GM12878 (cell line): ENCODE data around the gene ANO2. TPM values are rescaled to one million over a fixed set of nuclear protein-coding genes. Genes with fewer than 3 reads are reported as not detected.

ENCODE experiments used
- ATAC-seq: fragments of 200-7000 bp; cut with Tn5 transposase; 3 replicates; pipeline ENCODE4 v1.9.1; 2020; ENCODE audit warnings: mild to moderate bottlenecking, moderate library complexity
- BruUV-seq: library from RNA; stranded (reverse); fragments of 400-500 nt; replicated peaks from 2 replicates; lab custom pipeline; 2021; lab: Mats Ljungman, UMichigan
- CTCF ChIA-PET: fragments of 300-600 bp; sonication (Branson Sonifier 250); formaldehyde crosslinking; extraction: SDS; loops from one replicate; lab custom pipeline; 2021; ENCODE audit warnings: inconsistent platforms; lab: Yijun Ruan, JAX
- POLR2A ChIA-PET: fragments of 350-600 bp; formaldehyde crosslinking; extraction: SDS; loops from one replicate; lab custom pipeline; 2021; ENCODE audit warnings: inconsistent platforms; lab: Charles Lee
- RAD21 ChIA-PET: fragments of 300-600 bp; sonication (Branson Sonifier 250); formaldehyde crosslinking; loops from one replicate; lab custom pipeline; 2023; ENCODE audit warnings: antibody characterized with exemption; ENCODE audit not compliant: unreplicated experiment; lab: Charles Lee
- SMC1A ChIA-PET: fragments of 300-600 bp; sonication (Branson Sonifier 250); formaldehyde crosslinking; loops from one replicate; lab custom pipeline; 2023; ENCODE audit not compliant: unreplicated experiment, uncharacterized antibody; lab: Charles Lee
- DNase-seq: peaks from one replicate; pipeline ENCODE4 v3.0.0-alpha.2; 2011; ENCODE audit warnings: low read depth, low spot score
- FAIRE-seq: peaks from 3 replicates; lab custom pipeline; 2011; peaks lifted over from hg19 to GRCh38; lab: Jason Lieb, UNC
- H2AFZ ChIP-seq: 2 replicates; pipeline ENCODE4 v1.6.0; 2011; ENCODE audit warnings: low read depth, low read length, control low read depth; ENCODE audit not compliant: control insufficient read depth
- H3K27ac ChIP-seq: 2 replicates; pipeline ENCODE4 v1.5.1; 2011; ENCODE audit warnings: control low read depth; ENCODE audit not compliant: control insufficient read depth, insufficient read depth
- H3K27me3 ChIP-seq, 2 experiments: replicated peaks in 1 of 2; 2 replicates each; pipeline versions ENCODE4 v1.6.0 to v1.6.1; 2011; ENCODE audit warnings: low read length in 1 of 2; ENCODE audit not compliant: control insufficient read depth in 2 of 2, insufficient read depth in 2 of 2
- H3K36me3 ChIP-seq, 2 experiments: 2 replicates each; pipeline ENCODE4 v1.5.1; 2011; ENCODE audit warnings: low read length in 1 of 2; ENCODE audit not compliant: control insufficient read depth in 2 of 2, insufficient read depth in 2 of 2
- H3K4me1 ChIP-seq: 2 replicates; pipeline ENCODE4 v1.6.1; 2011; ENCODE audit warnings: mild to moderate bottlenecking, low read length, moderate library complexity, mixed read lengths; ENCODE audit not compliant: control insufficient read depth, insufficient read depth
- H3K4me2 ChIP-seq: 2 replicates; pipeline ENCODE4 v1.6.0; 2011; ENCODE audit warnings: control low read depth; ENCODE audit not compliant: control insufficient read depth, insufficient read depth
- H3K4me3 ChIP-seq: fragments of 200-600 bp; sonication (generic); 2 replicates; pipeline ENCODE4 v1.5.1; 2016
- H3K79me2 ChIP-seq: 2 replicates; pipeline ENCODE4 v1.6.0; 2011; ENCODE audit warnings: low read length; ENCODE audit not compliant: control insufficient read depth, insufficient read depth
- H3K9ac ChIP-seq: 2 replicates; pipeline ENCODE4 v1.8.0; 2011; ENCODE audit warnings: low read length, control low read depth, mixed read lengths; ENCODE audit not compliant: control insufficient read depth, insufficient read depth
- H3K9me3 ChIP-seq: replicated peaks from 3 replicates; pipeline ENCODE4 v1.5.1; 2011; ENCODE audit warnings: mild to moderate bottlenecking, low read length; ENCODE audit not compliant: control insufficient read depth, insufficient read depth
- H4K20me1 ChIP-seq: 2 replicates; pipeline ENCODE4 v1.6.0; 2011; ENCODE audit not compliant: control insufficient read depth, insufficient read depth
- ASH2L ChIP-seq: fragments of 300-600, 200-600 bp; sonication (generic); IDR thresholded peaks from 2 replicates; pipeline ENCODE4 v1.6.1; 2017; ENCODE audit warnings: low read depth, mild to moderate bottlenecking, borderline replicate concordance
- BACH1 ChIP-seq: fragments of 450-650 bp; IDR thresholded peaks from 2 replicates; pipeline ENCODE4 v1.6.1; 2017; ENCODE audit warnings: mild to moderate bottlenecking, borderline replicate concordance
- CBX3 ChIP-seq: fragments of 200-600 bp; sonication (generic); IDR thresholded peaks from 2 replicates; pipeline ENCODE4 v1.6.1; 2016; ENCODE audit warnings: low read depth, borderline replicate concordance
- CHD4 ChIP-seq: fragments of 200-600 bp; sonication (generic); IDR thresholded peaks from 2 replicates; pipeline ENCODE4 v1.6.1; 2016; ENCODE audit warnings: mild to moderate bottlenecking
- CREM ChIP-seq: IDR thresholded peaks from 2 replicates; pipeline ENCODE4 v1.6.1; 2014; ENCODE audit warnings: antibody characterized with exemption, low read depth
- DPF2 ChIP-seq: fragments of 450-650 bp; IDR thresholded peaks from 2 replicates; pipeline ENCODE4 v1.6.1; 2017; ENCODE audit warnings: mild to moderate bottlenecking
- GABPA ChIP-seq: IDR thresholded peaks from 2 replicates; pipeline ENCODE4 v1.6.1; 2014; ENCODE audit warnings: antibody characterized with exemption, low read depth, mild to moderate bottlenecking, inconsistent platforms
- KLF5 ChIP-seq: fragments of 450-650 bp; IDR thresholded peaks from 2 replicates; pipeline ENCODE4 v1.6.1; 2014; ENCODE audit warnings: mild to moderate bottlenecking; ENCODE audit not compliant: partially characterized antibody
- MTA2 ChIP-seq: fragments of 450-650 bp; IDR thresholded peaks from 2 replicates; pipeline ENCODE4 v1.6.1; 2016; ENCODE audit warnings: low read depth, mild to moderate bottlenecking, moderate library complexity
- NFIC ChIP-seq: IDR thresholded peaks from 2 replicates; pipeline ENCODE4 v1.6.1; 2012; ENCODE audit warnings: low read depth, mild to moderate bottlenecking, inconsistent platforms, low read length, moderate library complexity
- POU2F2 ChIP-seq: IDR thresholded peaks from 3 replicates; pipeline ENCODE4 v1.6.1; 2011; ENCODE audit warnings: low read depth, mild to moderate bottlenecking, low read length, borderline replicate concordance
- RB1 ChIP-seq: fragments of 450-650 bp; formaldehyde crosslinking; IDR thresholded peaks from 2 replicates; pipeline ENCODE4 v1.6.1; 2017; ENCODE audit warnings: mild to moderate bottlenecking, borderline replicate concordance
- RFX5 ChIP-seq: IDR thresholded peaks from 2 replicates; pipeline ENCODE4 v1.6.1; 2011; ENCODE audit warnings: low read depth, low read length, improper control_type of control experiment
- SMARCA5 ChIP-seq: fragments of 450-650 bp; IDR thresholded peaks from 2 replicates; pipeline ENCODE4 v1.6.1; 2017; ENCODE audit warnings: mild to moderate bottlenecking
- WGBS: methylation state at CpG from one replicate; pipeline ENCODE4 v1.1.6; 2016; ENCODE audit warnings: low lambda C conversion rate; ENCODE audit not compliant: insufficient replicate concordance, insufficient coverage; ENCODE audit errors: missing lambda C conversion rate; 5-methylcytosine and 5-hydroxymethylcytosine counted together
- in situ Hi-C: fragments of 300-500 bp; cut with MboI; formaldehyde crosslinking; loops from 9 replicates; pipeline ENCODE4 v1.14.3; 2018; ENCODE audit warnings: mixed read lengths
- intact Hi-C: fragments of 100-400 bp; cut with micrococcal nuclease; formaldehyde crosslinking; loops from one replicate; pipeline ENCODE4 v1.14.2; 2022; ENCODE audit not compliant: unreplicated experiment
- polyA plus RNA-seq, 11 experiments: library from polyadenylated mRNA; depleted of rRNA in 4 of 11; unstranded in 6 of 11; stranded (reverse) in 5 of 11; fragments of >200 nt; fragmentation: Nextera tagmentation in 4 of 11; fragmentation: Illumina TruSeq in 1 of 11; extraction: Ambion mirVana in 4 of 11; extraction: Trizol in 1 of 11; gene quantifications; 1 replicate in 1 of 11; 2 replicates in 10 of 11; pipeline versions ENCODE4 v1.2.1 to v1.2.3, GENCODE V29; 2011 to 2016; ENCODE audit warnings: inconsistent platforms in 2 of 11, missing spikeins in 2 of 11, low read depth in 1 of 11
- total RNA-seq, 4 experiments: library from RNA; depleted of rRNA in 3 of 4; stranded (reverse); fragments of >200 nt in 3 of 4; fragmentation: Illumina TruSeq in 1 of 4; extraction: Trizol in 1 of 4; gene quantifications; 2 replicates each; pipeline versions ENCODE4 v1.2.1 to v1.2.3, GENCODE V29; 2013 to 2021
- TF ChIP-seq, protein P1 (sequence below): fragments of 450-650 bp; IDR thresholded peaks from 2 replicates; pipeline ENCODE4 v1.6.1; 2017; ENCODE audit warnings: borderline replicate concordance

The ANO2 gene
- total and polyA plus RNA-seq, 10 of the 15 experiments (the other 5 are each of a cell fraction or from before 2014, with no cell fraction given), result not detected

DNA sequence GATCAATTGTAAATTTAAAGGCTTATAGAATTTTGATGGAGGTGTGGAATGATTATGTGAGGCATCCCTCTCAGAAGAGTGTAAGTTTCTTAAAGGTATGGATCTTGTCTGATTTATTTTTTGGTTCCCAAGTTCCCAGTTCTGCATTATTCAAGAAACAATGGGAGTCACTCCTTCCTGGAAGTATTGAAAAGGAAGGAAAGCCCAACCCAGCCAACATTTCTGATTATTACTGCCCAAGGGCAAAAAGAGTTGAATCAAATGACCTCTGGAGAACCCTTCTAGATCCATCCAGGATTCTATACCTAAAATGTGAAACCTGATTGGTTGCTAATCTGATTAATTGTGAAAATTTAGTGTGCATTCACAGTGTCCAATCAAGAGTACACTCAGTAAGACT lies 166.2 kb downstream of the ANO2 start:
- RAD21 ChIA-PET, result no interaction called here
- Histone ChIP-seq H3K27ac (no peak overlapping the region), H3K79me2 (no peaks in the 10 kb centered on the region), H3K9me3 (no peaks in the 10 kb centered on the region), H3K4me2 (no peak overlapping the region)
- BruUV-seq, result no TSS peak
- no peak for ATAC-seq
- TF ChIP-seq SMARCA5, result no peak
- TF ChIP-seq RFX5, result no peak
- no peak for TF ChIP-seq CHD4
- no peak for TF ChIP-seq RB1
- TF ChIP-seq GABPA, result no peak
- TF ChIP-seq, all 136 proteins: peak for 0
- no peaks in the 10 kb centered on the region for H4K20me1 ChIP-seq
- in situ Hi-C loops (no loop called here), intact Hi-C loops (no loop called here)
- POLR2A ChIA-PET, result no interaction called here
- no peaks in the 10 kb centered on the region for H3K4me1 ChIP-seq
- SMC1A ChIA-PET, result no interaction called here
- no peak overlapping the region for H2AFZ ChIP-seq
- 0 out of 4 replicates have a peak, but pooled peaks cover 0 to 3% of the 10 kb centered on the region in 2 experiments for H3K27me3 ChIP-seq
- FAIRE-seq, result no peak
- CTCF ChIA-PET, result no interaction called here
- no peak overlapping the region for H3K9ac ChIP-seq
- H3K4me3 ChIP-seq, result no peak overlapping the region
- no peaks in the 10 kb centered on the region for H3K36me3 ChIP-seq
- DNase-seq, result no peak

DNA sequence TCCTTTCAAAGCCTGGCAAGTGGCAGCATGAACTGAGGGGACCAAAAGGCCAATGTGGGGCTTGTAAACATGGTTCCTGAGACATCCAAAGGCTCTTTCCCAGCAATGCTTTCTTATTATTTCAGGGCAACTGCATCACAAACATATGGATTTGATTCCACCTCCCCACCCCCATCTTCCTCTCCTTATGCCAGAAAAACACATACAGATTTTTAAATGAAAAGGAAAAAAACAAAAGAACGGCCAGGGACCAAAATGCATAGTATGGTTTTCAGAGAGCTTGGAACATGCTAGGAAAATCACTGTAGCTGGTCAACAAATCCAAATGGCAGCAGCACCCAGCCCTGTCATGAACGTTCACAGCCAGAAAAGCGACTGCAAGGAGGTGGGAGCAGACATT lies 167.6 kb downstream of the ANO2 start:
- ChIA-PET CTCF (interaction anchor here (2.2 kb wide), 1 partner anchor 32 kb away, joined by 7 read pairs; no protein-coding TSS in a partner anchor), RAD21 (no interaction called here), SMC1A (no interaction called here), POLR2A (no interaction called here)
- no peaks in the 10 kb centered on the region for H4K20me1 ChIP-seq
- no peak overlapping the region for H3K9ac ChIP-seq
- peaks cover 3% of the 10 kb centered on the region in 2 experiments; a peak in 2 of 4 replicates for H3K27me3 ChIP-seq
- no peak for DNase-seq
- WGBS, result 0% methylated on average over 3 of the region's 3 CpGs
- no peaks in the 10 kb centered on the region for H3K36me3 ChIP-seq
- no peaks in the 10 kb centered on the region for H3K79me2 ChIP-seq
- intact Hi-C loops, result no loop called here
- TF ChIP-seq NFIC (no peak), RFX5 (no peak), MTA2 (no peak), POU2F2 (no peak), ASH2L (no peak), DPF2 (no peak), KLF5 (no peak), CREM (no peak), BACH1 (no peak), CBX3 (no peak)
- TF ChIP-seq, protein P1, sequence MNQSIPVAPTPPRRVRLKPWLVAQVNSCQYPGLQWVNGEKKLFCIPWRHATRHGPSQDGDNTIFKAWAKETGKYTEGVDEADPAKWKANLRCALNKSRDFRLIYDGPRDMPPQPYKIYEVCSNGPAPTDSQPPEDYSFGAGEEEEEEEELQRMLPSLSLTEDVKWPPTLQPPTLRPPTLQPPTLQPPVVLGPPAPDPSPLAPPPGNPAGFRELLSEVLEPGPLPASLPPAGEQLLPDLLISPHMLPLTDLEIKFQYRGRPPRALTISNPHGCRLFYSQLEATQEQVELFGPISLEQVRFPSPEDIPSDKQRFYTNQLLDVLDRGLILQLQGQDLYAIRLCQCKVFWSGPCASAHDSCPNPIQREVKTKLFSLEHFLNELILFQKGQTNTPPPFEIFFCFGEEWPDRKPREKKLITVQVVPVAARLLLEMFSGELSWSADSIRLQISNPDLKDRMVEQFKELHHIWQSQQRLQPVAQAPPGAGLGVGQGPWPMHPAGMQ, result no peak
- no peak overlapping the region for H2AFZ ChIP-seq
- in situ Hi-C loops, result no loop called here
- no peak overlapping the region for H3K4me2 ChIP-seq
- H3K27ac ChIP-seq, result no peak overlapping the region
- H3K9me3 ChIP-seq, result no peaks in the 10 kb centered on the region
- no TSS peak for BruUV-seq
- FAIRE-seq, result no peak
- ATAC-seq, result no peak
- H3K4me1 ChIP-seq, result no peaks in the 10 kb centered on the region
- H3K4me3 ChIP-seq, result no peak overlapping the region
